ENCODE results near the gene PDZK1IP1. TPM values are rescaled to one million over a fixed set of nuclear protein-coding genes. Genes with fewer than 3 reads are reported as not detected.

The PDZK1IP1 gene
- total RNA-seq, 1 donor from 2014 or later: not detected

GRCh38 chr1:47225430-47226100 is 35.7 kb upstream of the PDZK1IP1 start:
- no peaks in the 10 kb centered on the region for H3K9me3 ChIP-seq
- intact Hi-C loops (cut with DNase I): no loop called here
- peak overlapping the region; percentile 57 to 59 for H3K4me3 ChIP-seq
- no peaks in the 10 kb centered on the region for H3K36me3 ChIP-seq
- no peak overlapping the region for H3K27ac ChIP-seq
- peak in 1 of 2 donors; percentile 59 for DNase-seq (ENCODE audit: low spot score in 2 of 2)
- TF ChIP-seq CTCF (IDR thresholded peaks at IDR 0.05): no peak
- peaks cover 4 to 12% of the 10 kb centered on the region in 2 donors for H3K4me1 ChIP-seq
- H3K27me3 ChIP-seq: peaks cover 37% of the 10 kb centered on the region

- intact Hi-C loops (cut with DNase I): no loop called here
- Histone ChIP-seq H3K36me3 (no peaks in the 10 kb centered on the region), H3K9me3 (no peaks in the 10 kb centered on the region), H3K4me3 (peak overlapping the region; percentile 57 to 59), H3K4me1 (peaks cover 4 to 10% of the 10 kb centered on the region in 2 donors), H3K27me3 (peaks cover 31% of the 10 kb centered on the region), H3K27ac (no peak overlapping the region)
- no peak for TF ChIP-seq CTCF (IDR thresholded peaks at IDR 0.05)
- peak in 1 of 2 donors; percentile 56 for DNase-seq (ENCODE audit: low spot score in 2 of 2)
Observed at GRCh38 chr1:47224676-47225399, 35.0 kb upstream of the PDZK1IP1 start.

- no peak for TF ChIP-seq CTCF (IDR thresholded peaks at IDR 0.05)
- intact Hi-C loops (cut with DNase I): no loop called here
- H3K27me3 ChIP-seq: peaks cover 27% of the 10 kb centered on the region
- DNase-seq (ENCODE audit: low spot score in 2 of 2): peak in 1 of 2 donors; percentile 35
- H3K4me3 ChIP-seq: no peak overlapping the region
- H3K36me3 ChIP-seq: no peaks in the 10 kb centered on the region
- H3K9me3 ChIP-seq: no peaks in the 10 kb centered on the region
- H3K27ac ChIP-seq: no peak overlapping the region
- H3K4me1 ChIP-seq: peaks cover 4 to 10% of the 10 kb centered on the region in 2 donors
Observed at GRCh38 chr1:47223921-47224675, 34.3 kb upstream of the PDZK1IP1 start.

- no peaks in the 10 kb centered on the region for H3K36me3 ChIP-seq
- H3K27me3 ChIP-seq: peaks cover 20% of the 10 kb centered on the region
- TF ChIP-seq CTCF (IDR thresholded peaks at IDR 0.05): no peak
- H3K27ac ChIP-seq: no peak overlapping the region
- H3K9me3 ChIP-seq: no peaks in the 10 kb centered on the region
- peaks cover 4 to 10% of the 10 kb centered on the region in 2 donors for H3K4me1 ChIP-seq
- intact Hi-C loops (cut with DNase I): no loop called here
- no peak for DNase-seq (ENCODE audit: low spot score in 2 of 2)
- H3K4me3 ChIP-seq: no peak overlapping the region
Observed at GRCh38 chr1:47223174-47223920, 33.5 kb upstream of the PDZK1IP1 start.

GRCh38 chr1:47222476-47222875 is 32.6 kb upstream of the PDZK1IP1 start:
- peaks cover 14% of the 10 kb centered on the region for H3K27me3 ChIP-seq
- TF ChIP-seq CTCF (IDR thresholded peaks at IDR 0.05): no peak
- no peak overlapping the region for H3K4me3 ChIP-seq
- H3K9me3 ChIP-seq: no peaks in the 10 kb centered on the region
- no peak for DNase-seq (ENCODE audit: low spot score in 2 of 2)
- H3K4me1 ChIP-seq: peaks cover 4 to 10% of the 10 kb centered on the region in 2 donors
- intact Hi-C loops (cut with DNase I): no loop called here
- no peaks in the 10 kb centered on the region for H3K36me3 ChIP-seq
- no peak overlapping the region for H3K27ac ChIP-seq

Data from ascending aorta (tissue), 2 donors.